Right ventricle myocardium inferior (tissue), 1 donor: ENCODE results near the gene ULK4. TPM values are rescaled to one million over a fixed set of nuclear protein-coding genes. Genes with fewer than 3 reads are reported as not detected.
A peak's percentile ranks its signal among the peaks of the same experiment; 100 is the strongest.
"Not testable (repeated sequence)": the region's sequence is repeated elsewhere in the genome, so short reads cannot be mapped to it uniquely, and the experiment has no call there.

Source experiments
- ATAC-seq: fragments of 200-7000 bp; cut with Tn5 transposase; one replicate; pipeline ENCODE4 v1.9.1; 2020; ENCODE audit warnings: mild to moderate bottlenecking, moderate library complexity
- DNase-seq: peaks from one replicate; pipeline ENCODE4 v3.0.0; 2021; ENCODE audit errors: missing footprints
- intact Hi-C: fragments of 100-400 bp; cut with DNase I; formaldehyde crosslinking; loops from one replicate; pipeline ENCODE4 v1.11.0; 2022
- total RNA-seq: library from RNA; stranded (reverse); fragmentation: NEBNext Ultra II Directional; extraction: Animal tissue kit (Norgen Biotek cat#: 25700); gene quantifications from one replicate; pipeline ENCODE4 v1.2.1, GENCODE V29; 2021
- donor health status: DM: no; HTN: yes; CAD: no; lungs with severe emphysema.

Gene ULK4
- total RNA-seq, 1 donor from 2014 or later, result 4.6 TPM

GRCh38 chr3:41573591-41573990, 388.3 kb downstream of the ULK4 start:
- intact Hi-C loops, result no loop called here
- no peak for ATAC-seq
- no peak for DNase-seq

- ATAC-seq (no peak), DNase-seq (no peak)
- intact Hi-C loops, result no loop called here
Measured at GRCh38 chr3:41572092-41572491, 389.8 kb downstream of the ULK4 start.

GRCh38 chr3:41569632-41570305, 392.1 kb downstream of the ULK4 start:
- ATAC-seq (no peak), DNase-seq (no peak)
- intact Hi-C loops, result no loop called here

GRCh38 chr3:41565948-41566514, 395.9 kb downstream of the ULK4 start:
- intact Hi-C loops, result no loop called here
- no peak for ATAC-seq
- no peak for DNase-seq

- intact Hi-C loops, result no loop called here
- DNase-seq (no peak), ATAC-seq (no peak)
Measured at GRCh38 chr3:41565003-41565402, 396.9 kb downstream of the ULK4 start.

GRCh38 chr3:41556245-41556644, 405.7 kb downstream of the ULK4 start:
- DNase-seq, ATAC-seq, intact Hi-C loops: not testable (repeated sequence)

GRCh38 chr3:41532976-41533375, 428.9 kb downstream of the ULK4 start:
- DNase-seq, result no peak
- intact Hi-C loops, result no loop called here
- no peak for ATAC-seq

- intact Hi-C loops, result no loop called here
- DNase-seq (no peak), ATAC-seq (peak; percentile 56)
Measured at GRCh38 chr3:41526995-41527573, 434.8 kb downstream of the ULK4 start.

GRCh38 chr3:41525303-41526064, 436.4 kb downstream of the ULK4 start:
- no peak for DNase-seq
- ATAC-seq, result no peak
- intact Hi-C loops, result no loop called here

GRCh38 chr3:41523897-41524296, 438.0 kb downstream of the ULK4 start:
- no peak for DNase-seq

GRCh38 chr3:41522612-41523011, 439.3 kb downstream of the ULK4 start:
- DNase-seq, result no peak
- no peak for ATAC-seq
- intact Hi-C loops, result no loop called here

More at GRCh38 chr3:41523897-41524296, 438.0 kb downstream of the ULK4 start:
- no peak for ATAC-seq
- intact Hi-C loops, result no loop called here

- intact Hi-C loops, result no loop called here
- ATAC-seq (no peak), DNase-seq (no peak)
Measured at GRCh38 chr3:41521010-41521655, 440.8 kb downstream of the ULK4 start.

- ATAC-seq (no peak), DNase-seq (no peak)
- intact Hi-C loops, result no loop called here
Measured at GRCh38 chr3:41519746-41520145, 442.2 kb downstream of the ULK4 start.

GRCh38 chr3:41518626-41519025, 443.3 kb downstream of the ULK4 start:
- DNase-seq (no peak), ATAC-seq (no peak)
- intact Hi-C loops, result no loop called here

- no peak for ATAC-seq
- no peak for DNase-seq
- intact Hi-C loops, result no loop called here
Measured at GRCh38 chr3:41508063-41508696, 453.7 kb downstream of the ULK4 start.

- DNase-seq (no peak), ATAC-seq (no peak)
- intact Hi-C loops, result no loop called here
Measured at GRCh38 chr3:41507336-41508062, 454.4 kb downstream of the ULK4 start.

- ATAC-seq, result no peak
- no peak for DNase-seq
- intact Hi-C loops, result no loop called here
Measured at GRCh38 chr3:41503998-41504623, 457.8 kb downstream of the ULK4 start.

GRCh38 chr3:41502481-41502880, 459.4 kb downstream of the ULK4 start:
- intact Hi-C loops, result no loop called here
- no peak for ATAC-seq
- DNase-seq, result no peak
